ENCODE data around the gene MCC.

DNA sequence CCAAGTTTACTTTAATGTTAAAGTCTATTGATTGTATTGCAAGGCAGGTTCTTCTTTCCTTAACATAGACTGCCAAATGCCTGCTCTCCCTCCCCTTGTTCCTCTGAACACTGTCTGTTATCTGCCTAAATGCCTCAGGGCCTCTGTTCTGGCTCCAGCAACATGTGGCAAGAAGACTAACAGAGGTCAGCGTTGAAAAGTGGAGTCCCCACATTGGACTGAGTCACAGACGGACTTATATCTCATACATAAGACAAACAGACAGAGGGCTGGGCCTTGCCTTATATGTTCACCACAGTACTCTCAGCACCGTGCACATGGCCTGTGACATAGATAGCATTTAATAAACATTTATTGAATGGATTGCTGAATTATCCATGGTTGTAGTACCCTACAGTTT, 144.9 kb downstream of the MCC start:
- TF ChIP-seq, protein P1, sequence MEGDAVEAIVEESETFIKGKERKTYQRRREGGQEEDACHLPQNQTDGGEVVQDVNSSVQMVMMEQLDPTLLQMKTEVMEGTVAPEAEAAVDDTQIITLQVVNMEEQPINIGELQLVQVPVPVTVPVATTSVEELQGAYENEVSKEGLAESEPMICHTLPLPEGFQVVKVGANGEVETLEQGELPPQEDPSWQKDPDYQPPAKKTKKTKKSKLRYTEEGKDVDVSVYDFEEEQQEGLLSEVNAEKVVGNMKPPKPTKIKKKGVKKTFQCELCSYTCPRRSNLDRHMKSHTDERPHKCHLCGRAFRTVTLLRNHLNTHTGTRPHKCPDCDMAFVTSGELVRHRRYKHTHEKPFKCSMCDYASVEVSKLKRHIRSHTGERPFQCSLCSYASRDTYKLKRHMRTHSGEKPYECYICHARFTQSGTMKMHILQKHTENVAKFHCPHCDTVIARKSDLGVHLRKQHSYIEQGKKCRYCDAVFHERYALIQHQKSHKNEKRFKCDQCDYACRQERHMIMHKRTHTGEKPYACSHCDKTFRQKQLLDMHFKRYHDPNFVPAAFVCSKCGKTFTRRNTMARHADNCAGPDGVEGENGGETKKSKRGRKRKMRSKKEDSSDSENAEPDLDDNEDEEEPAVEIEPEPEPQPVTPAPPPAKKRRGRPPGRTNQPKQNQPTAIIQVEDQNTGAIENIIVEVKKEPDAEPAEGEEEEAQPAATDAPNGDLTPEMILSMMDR (IDR thresholded peaks at IDR 0.05), result no peak
- TF ChIP-seq ZFX (IDR thresholded peaks at IDR 0.05; ENCODE audit: borderline replicate concordance), result no peak
